Astrocyte of the cerebellum (primary cell): ENCODE measurements around the gene SCYGR1.

Experiments
- DNase-seq: peaks from one replicate; pipeline ENCODE4 v3.0.0-alpha.2; 2011; ENCODE audit warnings: low read depth
- H3K4me3 ChIP-seq: 2 replicates; pipeline ENCODE4 v1.5.1; 2011; ENCODE audit warnings: mild to moderate bottlenecking, low read depth, low read length, moderate library complexity
- in situ Hi-C: cut with HindIII; loops from 2 replicates; pipeline ENCODE4 v1.10.0; 2017; ENCODE audit warnings: low sequenced_read_pairs
- TF ChIP-seq, protein P1 (sequence below): IDR thresholded peaks from 2 replicates; pipeline ENCODE4 v1.5.1; 2012; ENCODE audit warnings: low read length, low read depth, moderate library complexity, mild to moderate bottlenecking; ENCODE audit errors: missing control alignments

The SCYGR1 gene

GRCh38 chr2:227404585-227405271 is 17.0 kb upstream of the SCYGR1 start:
- TF ChIP-seq, protein P1, sequence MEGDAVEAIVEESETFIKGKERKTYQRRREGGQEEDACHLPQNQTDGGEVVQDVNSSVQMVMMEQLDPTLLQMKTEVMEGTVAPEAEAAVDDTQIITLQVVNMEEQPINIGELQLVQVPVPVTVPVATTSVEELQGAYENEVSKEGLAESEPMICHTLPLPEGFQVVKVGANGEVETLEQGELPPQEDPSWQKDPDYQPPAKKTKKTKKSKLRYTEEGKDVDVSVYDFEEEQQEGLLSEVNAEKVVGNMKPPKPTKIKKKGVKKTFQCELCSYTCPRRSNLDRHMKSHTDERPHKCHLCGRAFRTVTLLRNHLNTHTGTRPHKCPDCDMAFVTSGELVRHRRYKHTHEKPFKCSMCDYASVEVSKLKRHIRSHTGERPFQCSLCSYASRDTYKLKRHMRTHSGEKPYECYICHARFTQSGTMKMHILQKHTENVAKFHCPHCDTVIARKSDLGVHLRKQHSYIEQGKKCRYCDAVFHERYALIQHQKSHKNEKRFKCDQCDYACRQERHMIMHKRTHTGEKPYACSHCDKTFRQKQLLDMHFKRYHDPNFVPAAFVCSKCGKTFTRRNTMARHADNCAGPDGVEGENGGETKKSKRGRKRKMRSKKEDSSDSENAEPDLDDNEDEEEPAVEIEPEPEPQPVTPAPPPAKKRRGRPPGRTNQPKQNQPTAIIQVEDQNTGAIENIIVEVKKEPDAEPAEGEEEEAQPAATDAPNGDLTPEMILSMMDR = no peak
- no peak overlapping the region for H3K4me3 ChIP-seq
- in situ Hi-C loops = no loop called here
- no peak for DNase-seq

GRCh38 chr2:227402959-227403358 is 15.2 kb upstream of the SCYGR1 start:
- no peak for DNase-seq
- in situ Hi-C loops = no loop called here
- no peak overlapping the region for H3K4me3 ChIP-seq
- TF ChIP-seq, protein P1 = no peak

- no peak for DNase-seq
- TF ChIP-seq, protein P1 = no peak
- H3K4me3 ChIP-seq = no peak overlapping the region
- in situ Hi-C loops = no loop called here
Measured at GRCh38 chr2:227402321-227402720, 14.6 kb upstream of the SCYGR1 start.

DNA sequence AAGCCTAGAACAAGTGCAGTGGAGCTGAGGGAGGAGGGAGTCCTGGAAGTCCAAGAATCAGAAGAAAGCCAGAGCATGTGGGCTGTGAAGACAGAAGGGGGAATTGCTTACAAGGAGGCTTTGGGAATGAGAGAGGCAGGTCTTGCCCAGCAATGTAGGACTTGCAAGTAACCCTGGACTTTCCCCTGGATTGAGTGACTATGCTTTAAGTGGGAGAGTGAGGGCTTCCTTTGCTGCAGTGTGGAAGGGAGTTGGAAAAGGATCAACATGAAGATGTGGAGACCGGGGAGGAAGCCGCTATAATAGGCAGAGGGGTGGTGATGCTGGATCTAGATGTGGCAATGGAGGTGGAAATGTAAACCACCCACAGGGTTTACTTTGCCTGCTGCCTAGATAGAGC is 13.8 kb upstream of the SCYGR1 start:
- DNase-seq = no peak
- TF ChIP-seq, protein P1 = no peak
- in situ Hi-C loops = no loop called here
- H3K4me3 ChIP-seq = no peak overlapping the region

- DNase-seq = no peak
- TF ChIP-seq, protein P1 = no peak
- no peak overlapping the region for H3K4me3 ChIP-seq
- in situ Hi-C loops = no loop called here
Measured at GRCh38 chr2:227398684-227399670, 11.2 kb upstream of the SCYGR1 start.

DNA sequence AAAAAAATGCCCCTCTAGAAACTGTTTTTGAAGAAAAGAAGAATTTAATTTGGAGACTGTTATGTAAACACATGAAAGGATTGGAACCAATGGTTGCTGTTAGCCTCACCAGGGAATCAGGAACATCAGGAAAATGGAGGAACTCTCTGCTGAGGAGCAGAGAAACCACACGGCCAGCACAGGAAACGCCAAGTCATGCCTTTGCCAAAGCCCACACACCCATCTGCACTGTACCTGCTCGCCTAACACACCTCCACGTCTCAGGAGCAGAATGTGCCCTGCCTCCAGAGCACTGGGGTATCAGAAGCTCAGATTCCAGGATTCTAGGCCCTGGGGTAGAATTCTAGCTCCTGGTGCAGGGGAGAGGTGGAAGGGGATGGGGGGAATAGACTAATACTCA is 9.8 kb upstream of the SCYGR1 start:
- no peak for DNase-seq
- TF ChIP-seq, protein P1 = no peak
- in situ Hi-C loops = no loop called here
- no peak overlapping the region for H3K4me3 ChIP-seq
